ENCODE measurements around the gene DHRS7B. TPM values are rescaled to one million over a fixed set of nuclear protein-coding genes. Genes with fewer than 3 reads are reported as not detected.
A peak's percentile ranks its signal among the peaks of the same experiment; 100 is the strongest.
"Not testable (repeated sequence)": the region's sequence is repeated elsewhere in the genome, so short reads cannot be mapped to it uniquely, and the experiment has no call there.

DHRS7B gene
- total RNA-seq, 1 donor from 2014 or later: 11.8 TPM

DNA sequence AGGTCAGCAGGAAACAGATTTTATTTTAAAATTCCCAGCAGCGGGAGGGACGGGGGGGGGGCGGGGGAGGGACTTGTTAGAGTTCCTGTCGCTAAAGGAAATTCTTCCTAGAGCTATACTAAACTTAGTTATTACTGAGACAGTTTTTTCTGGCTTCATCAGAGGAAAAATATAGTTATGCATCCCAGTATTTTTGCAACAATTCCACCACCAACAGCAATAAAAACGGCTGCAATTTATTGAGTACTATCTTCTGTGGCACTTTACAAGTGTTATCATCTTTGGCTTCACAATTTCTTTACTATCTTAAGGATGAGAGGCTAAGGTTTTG lies 6.9 kb upstream of the DHRS7B start:
- TF ChIP-seq, protein P1, sequence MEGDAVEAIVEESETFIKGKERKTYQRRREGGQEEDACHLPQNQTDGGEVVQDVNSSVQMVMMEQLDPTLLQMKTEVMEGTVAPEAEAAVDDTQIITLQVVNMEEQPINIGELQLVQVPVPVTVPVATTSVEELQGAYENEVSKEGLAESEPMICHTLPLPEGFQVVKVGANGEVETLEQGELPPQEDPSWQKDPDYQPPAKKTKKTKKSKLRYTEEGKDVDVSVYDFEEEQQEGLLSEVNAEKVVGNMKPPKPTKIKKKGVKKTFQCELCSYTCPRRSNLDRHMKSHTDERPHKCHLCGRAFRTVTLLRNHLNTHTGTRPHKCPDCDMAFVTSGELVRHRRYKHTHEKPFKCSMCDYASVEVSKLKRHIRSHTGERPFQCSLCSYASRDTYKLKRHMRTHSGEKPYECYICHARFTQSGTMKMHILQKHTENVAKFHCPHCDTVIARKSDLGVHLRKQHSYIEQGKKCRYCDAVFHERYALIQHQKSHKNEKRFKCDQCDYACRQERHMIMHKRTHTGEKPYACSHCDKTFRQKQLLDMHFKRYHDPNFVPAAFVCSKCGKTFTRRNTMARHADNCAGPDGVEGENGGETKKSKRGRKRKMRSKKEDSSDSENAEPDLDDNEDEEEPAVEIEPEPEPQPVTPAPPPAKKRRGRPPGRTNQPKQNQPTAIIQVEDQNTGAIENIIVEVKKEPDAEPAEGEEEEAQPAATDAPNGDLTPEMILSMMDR (IDR thresholded peaks at IDR 0.05): no peak
- Mint-ChIP-seq H3K4me3 (no peak overlapping the region), H3K27me3 (peaks cover 9% of the 10 kb centered on the region), H3K9me3 (no peaks in the 10 kb centered on the region), H3K27ac (no peak overlapping the region), H3K36me3 (ENCODE audit: low read depth) (no peaks in the 10 kb centered on the region), H3K4me1 (peaks cover 11% of the 10 kb centered on the region)
- intact Hi-C loops (cut with micrococcal nuclease): loop anchor here (1.0 to 2.0 kb wide), 6 partner anchors 77 to 391 kb away; partner anchors contain the start of gene USP22
- ATAC-seq (ENCODE audit: low read depth) (no peak), DNase-seq (no peak)
- CTCF ChIA-PET: interaction anchor here (0.8 to 9.0 kb wide), 18 partner anchors 9 to 399 kb away, joined by 3 to 84 read pairs (median 5); partner anchors contain the start of genes TMEM11 and USP22
- POLR2A ChIA-PET: interaction anchor here (0.6 to 1.2 kb wide), 5 partner anchors 8 to 1546 kb away, joined by 4 to 8 read pairs (median 6); partner anchors contain the start of gene USP22

DNA sequence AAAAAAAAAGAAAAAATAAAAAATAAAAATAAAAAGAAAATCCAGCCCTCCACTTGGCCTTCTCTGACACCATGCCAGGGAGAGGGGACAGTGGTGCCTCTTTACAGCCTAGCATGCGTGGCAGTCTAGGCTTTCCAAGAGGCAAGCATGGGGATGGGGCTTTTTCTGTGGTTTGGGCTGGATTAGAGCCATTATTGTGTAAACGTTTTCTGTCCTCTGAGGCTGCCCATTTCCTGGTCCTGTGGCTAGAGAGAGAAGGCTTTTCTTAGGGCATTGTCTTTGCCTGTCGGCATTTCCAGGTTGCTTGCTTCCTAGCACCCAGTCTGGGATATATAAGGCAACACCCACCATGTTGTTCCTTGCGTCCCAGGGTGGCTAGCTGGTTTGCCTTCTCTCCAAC lies 2.7 kb upstream of the DHRS7B start:
- Mint-ChIP-seq H3K27ac (no peak overlapping the region), H3K27me3 (peaks cover 6% of the 10 kb centered on the region), H3K4me3 (no peak overlapping the region), H3K9me3 (no peaks in the 10 kb centered on the region), H3K4me1 (peaks cover 40% of the 10 kb centered on the region), H3K36me3 (ENCODE audit: low read depth) (peaks cover 10% of the 10 kb centered on the region)
- ChIA-PET POLR2A (no interaction called here), CTCF (interaction anchor here (9.0 kb wide), 1 partner anchor 389 kb away, joined by 84 read pairs; no protein-coding TSS in a partner anchor)
- ATAC-seq (ENCODE audit: low read depth) (no peak), DNase-seq (no peak)
- intact Hi-C loops (cut with micrococcal nuclease): no loop called here
- TF ChIP-seq, protein P1 (IDR thresholded peaks at IDR 0.05): no peak

DNA sequence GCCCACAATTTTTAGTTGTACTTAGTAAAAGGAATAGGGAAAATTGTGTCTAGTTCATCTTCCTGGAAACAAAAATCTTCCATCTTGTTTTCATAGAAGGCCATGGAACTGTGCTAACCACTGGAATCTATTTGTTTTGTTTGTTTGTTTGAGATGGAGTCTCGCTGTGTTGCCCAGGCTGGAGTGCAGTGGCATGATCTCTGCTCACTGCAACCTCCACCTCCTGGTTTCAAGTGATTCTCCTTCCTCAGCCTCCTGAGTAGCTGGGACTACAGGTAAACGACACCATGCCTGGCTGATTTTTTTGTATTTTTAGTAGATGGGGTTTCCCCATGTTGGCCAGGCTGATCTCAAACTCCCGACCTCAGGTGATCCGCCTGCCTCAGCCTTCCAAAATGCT lies 2.2 kb upstream of the DHRS7B start:
- ATAC-seq (ENCODE audit: low read depth); intact Hi-C loops (cut with micrococcal nuclease); H3K27me3 Mint-ChIP-seq; H3K9me3 Mint-ChIP-seq; H3K36me3 Mint-ChIP-seq (ENCODE audit: low read depth); H3K27ac Mint-ChIP-seq; DNase-seq; POLR2A ChIA-PET; H3K4me3 Mint-ChIP-seq: not testable (repeated sequence)
- CTCF ChIA-PET: interaction anchor here (9.0 kb wide), 1 partner anchor 389 kb away, joined by 84 read pairs; no protein-coding TSS in a partner anchor
- H3K4me1 Mint-ChIP-seq: peaks cover 39% of the 10 kb centered on the region

DNA sequence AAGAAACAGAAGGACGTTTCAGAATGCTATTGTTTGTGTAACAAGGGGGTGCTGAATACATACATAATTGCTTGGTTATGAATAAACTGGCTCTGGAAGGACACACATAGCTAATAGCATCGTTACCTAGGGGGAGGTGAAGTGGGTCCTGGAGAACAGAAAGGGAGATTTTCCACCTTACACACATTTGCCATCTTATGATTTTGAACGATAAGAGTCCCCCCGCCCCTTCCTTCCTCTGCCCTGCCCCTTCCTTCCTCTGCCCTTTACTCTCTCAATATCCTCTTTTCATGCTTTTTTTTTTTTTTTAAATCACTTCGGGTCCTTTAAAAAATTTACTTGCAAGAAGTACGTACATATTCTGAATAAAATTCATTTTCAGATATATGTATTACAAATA lies 902 bp upstream of the DHRS7B start:
- Mint-ChIP-seq H3K27me3 (peaks cover 3% of the 10 kb centered on the region), H3K36me3 (ENCODE audit: low read depth) (peaks cover 10% of the 10 kb centered on the region), H3K4me1 (peaks cover 34% of the 10 kb centered on the region), H3K27ac (peak overlapping the region; percentile 91), H3K9me3 (no peaks in the 10 kb centered on the region), H3K4me3 (peak overlapping the region; percentile 94)
- no peak for DNase-seq
- ChIA-PET POLR2A (interaction anchor here (0.7 to 2.2 kb wide), 2 partner anchors 31 to 83 kb away, joined by 3 to 13 read pairs; partner anchors contain the start of gene USP22), CTCF (interaction anchor here (0.7 to 1.2 kb wide), 3 partner anchors 26 to 154 kb away, joined by 3 to 5 read pairs (median 4); no protein-coding TSS in a partner anchor)
- TF ChIP-seq, protein P1 (IDR thresholded peaks at IDR 0.05): no peak
- intact Hi-C loops (cut with micrococcal nuclease): loop anchor here (1.0 to 5.0 kb wide), 7 partner anchors 25 to 1149 kb away; partner anchors contain the start of genes AKAP10, NATD1, TMEM11 and USP22
- no peak for ATAC-seq (ENCODE audit: low read depth)

DNA sequence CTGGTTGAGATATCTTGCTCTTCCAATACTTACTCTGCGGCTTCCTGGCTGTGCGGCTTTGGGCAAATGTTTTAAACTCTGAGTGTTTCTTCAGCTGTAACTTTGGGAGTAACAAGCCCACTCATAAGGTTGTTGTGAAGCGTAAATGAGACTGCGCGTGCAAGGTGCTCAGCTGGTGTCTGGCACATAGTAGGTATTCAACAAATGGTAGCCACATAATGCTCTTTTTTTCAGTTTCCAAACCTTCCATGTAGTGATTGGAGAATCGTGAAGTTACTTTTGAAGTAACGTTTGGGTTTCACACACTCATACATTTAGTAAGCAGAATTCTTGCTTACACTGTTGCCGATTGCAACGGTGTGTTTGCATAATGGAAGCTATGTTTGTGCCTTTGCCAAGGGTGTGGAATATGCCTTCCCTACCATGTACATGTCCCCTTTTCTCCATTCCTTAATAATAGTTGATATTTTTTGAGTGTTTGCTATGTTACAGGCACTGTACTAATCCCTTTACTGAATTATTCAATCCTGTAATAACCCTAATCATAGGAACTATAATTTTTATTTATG lies 829 bp downstream of the DHRS7B start:
- POLR2A ChIA-PET: interaction anchor here (0.6 to 2.2 kb wide), 5 partner anchors 8 to 85 kb away, joined by 3 to 13 read pairs (median 8); partner anchors contain the start of gene USP22
- TF ChIP-seq, protein P1 (IDR thresholded peaks at IDR 0.05): no peak
- peaks cover 3% of the 10 kb centered on the region for H3K27me3 Mint-ChIP-seq

More for the DNA sequence above, 829 bp downstream of the DHRS7B start:
- peaks cover 10% of the 10 kb centered on the region for H3K36me3 Mint-ChIP-seq (ENCODE audit: low read depth)
- ATAC-seq (ENCODE audit: low read depth): no peak
- H3K9me3 Mint-ChIP-seq: no peaks in the 10 kb centered on the region
- peaks cover 37% of the 10 kb centered on the region for H3K4me1 Mint-ChIP-seq
- peak overlapping the region; percentile 94 for H3K4me3 Mint-ChIP-seq
- peak overlapping the region; percentile 91 for H3K27ac Mint-ChIP-seq
- CTCF ChIA-PET: interaction anchor here (1.1 to 2.3 kb wide), 2 partner anchors 9 to 385 kb away, joined by 3 to 12 read pairs; no protein-coding TSS in a partner anchor
- intact Hi-C loops (cut with micrococcal nuclease): loop anchor here (1.0 to 5.0 kb wide), 3 partner anchors 23 to 1150 kb away; partner anchors contain the start of gene AKAP10
- no peak for DNase-seq
